Vagina (tissue), 2 donors: ENCODE results near the gene CDH6. TPM values are rescaled to one million over a fixed set of nuclear protein-coding genes. Genes with fewer than 3 reads are reported as not detected.

Experiments used
- DNase-seq, 2 donors: peaks; one replicate each; pipeline ENCODE4 v3.0.0-alpha.2; 2017; ENCODE audit errors: extremely low spot score in 2 of 2
- H3K27ac ChIP-seq: fragments of 200-600 bp; sonication (generic); one replicate; pipeline ENCODE4 v1.5.1; 2019
- H3K27me3 ChIP-seq: fragments of 200-600 bp; sonication (generic); one replicate; pipeline ENCODE4 v1.5.1; 2019
- H3K36me3 ChIP-seq, 2 donors: fragments of 200-600 bp; sonication (generic); one replicate each; pipeline ENCODE4 v1.5.1; 2017 to 2019
- H3K4me1 ChIP-seq: fragments of 200-600 bp; sonication (generic); one replicate; pipeline ENCODE4 v1.5.1; 2019
- H3K4me3 ChIP-seq, 2 donors: fragments of 200-600 bp; sonication (generic); 1 replicate in 1 of 2; 2 replicates in 1 of 2; pipeline ENCODE4 v1.5.1; 2016 to 2019
- H3K9me3 ChIP-seq: fragments of 200-600 bp; sonication (generic); one replicate; pipeline ENCODE4 v1.5.1; 2019
- CTCF ChIP-seq, 3 experiments: fragments of 450-650 bp in 2 of 3; fragments of 200-600 bp in 1 of 3; sonication (generic) in 1 of 3; IDR thresholded peaks; one replicate each; pipeline ENCODE4 v1.5.1; 2017 to 2019; ENCODE audit warnings: antibody characterized with exemption in 3 of 3, mild to moderate bottlenecking in 2 of 3, moderate library complexity in 2 of 3
- POLR2A ChIP-seq, 2 donors: fragments of 450-650 bp; IDR thresholded peaks; one replicate each; pipeline ENCODE4 v1.6.1; 2017; ENCODE audit warnings: antibody characterized with exemption in 2 of 2, mild to moderate bottlenecking in 2 of 2, moderate library complexity in 2 of 2
- POLR2AphosphoS5 ChIP-seq, 2 donors: sonication (generic); formaldehyde crosslinking; IDR thresholded peaks; one replicate each; pipeline ENCODE4 v1.9.0; 2017; ENCODE audit warnings: antibody characterized with exemption in 2 of 2, mild to moderate bottlenecking in 2 of 2, low read depth in 1 of 2; ENCODE audit not compliant: insufficient read depth in 1 of 2
- intact Hi-C: fragments of 100-400 bp; cut with DNase I; formaldehyde crosslinking; loops from one replicate; pipeline ENCODE4 v1.15.1; 2023
- total RNA-seq: library from RNA; depleted of rRNA; stranded (reverse); fragments of >200 nt; gene quantifications from one replicate; pipeline ENCODE4 v1.2.3, GENCODE V29; 2016

CDH6 gene
- total RNA-seq, 1 donor from 2014 or later = 5.2 TPM

GRCh38 chr5:31225118-31225517 is 31.6 kb downstream of the CDH6 start:
- intact Hi-C loops = no loop called here
- TF ChIP-seq CTCF (IDR thresholded peaks at IDR 0.05) (no peak), POLR2AphosphoS5 (IDR thresholded peaks at IDR 0.05; ENCODE audit: insufficient read depth in 1 of 2, low read depth in 1 of 2) (no peak), POLR2A (IDR thresholded peaks at IDR 0.05) (no peak)
- Histone ChIP-seq H3K4me3 (no peak overlapping the region), H3K27me3 (no peaks in the 10 kb centered on the region), H3K9me3 (no peaks in the 10 kb centered on the region), H3K36me3 (no peaks in the 10 kb centered on the region), H3K4me1 (no peaks in the 10 kb centered on the region), H3K27ac (no peak overlapping the region)
- no peak for DNase-seq

- Histone ChIP-seq H3K27me3 (no peaks in the 10 kb centered on the region), H3K27ac (no peak overlapping the region), H3K4me1 (no peaks in the 10 kb centered on the region), H3K36me3 (no peaks in the 10 kb centered on the region), H3K4me3 (no peak overlapping the region), H3K9me3 (no peaks in the 10 kb centered on the region)
- no peak for TF ChIP-seq POLR2A (IDR thresholded peaks at IDR 0.05)
- TF ChIP-seq POLR2AphosphoS5 (IDR thresholded peaks at IDR 0.05; ENCODE audit: insufficient read depth in 1 of 2, low read depth in 1 of 2) = no peak
- TF ChIP-seq CTCF (IDR thresholded peaks at IDR 0.05) = no peak
- no peak for DNase-seq
- intact Hi-C loops = no loop called here
Observed at GRCh38 chr5:31225613-31226012, 32.1 kb downstream of the CDH6 start.

GRCh38 chr5:31226651-31227050 is 33.2 kb downstream of the CDH6 start:
- Histone ChIP-seq H3K4me1 (no peaks in the 10 kb centered on the region), H3K4me3 (no peak overlapping the region), H3K27me3 (no peaks in the 10 kb centered on the region), H3K36me3 (no peaks in the 10 kb centered on the region), H3K9me3 (no peaks in the 10 kb centered on the region), H3K27ac (no peak overlapping the region)
- TF ChIP-seq CTCF (IDR thresholded peaks at IDR 0.05) (no peak), POLR2AphosphoS5 (IDR thresholded peaks at IDR 0.05; ENCODE audit: insufficient read depth in 1 of 2, low read depth in 1 of 2) (no peak), POLR2A (IDR thresholded peaks at IDR 0.05) (no peak)
- intact Hi-C loops = no loop called here
- DNase-seq = no peak

GRCh38 chr5:31229266-31229665 is 35.8 kb downstream of the CDH6 start:
- Histone ChIP-seq H3K4me1 (no peaks in the 10 kb centered on the region), H3K4me3 (no peak overlapping the region), H3K9me3 (no peaks in the 10 kb centered on the region), H3K27me3 (no peaks in the 10 kb centered on the region), H3K27ac (no peak overlapping the region), H3K36me3 (no peaks in the 10 kb centered on the region)
- DNase-seq = no peak
- intact Hi-C loops = no loop called here
- TF ChIP-seq POLR2A (IDR thresholded peaks at IDR 0.05) = no peak
- TF ChIP-seq POLR2AphosphoS5 (IDR thresholded peaks at IDR 0.05; ENCODE audit: insufficient read depth in 1 of 2, low read depth in 1 of 2) = no peak
- no peak for TF ChIP-seq CTCF (IDR thresholded peaks at IDR 0.05)

- intact Hi-C loops = no loop called here
- DNase-seq = no peak
- H3K4me1 ChIP-seq = no peaks in the 10 kb centered on the region
- TF ChIP-seq POLR2AphosphoS5 (IDR thresholded peaks at IDR 0.05; ENCODE audit: insufficient read depth in 1 of 2, low read depth in 1 of 2) = no peak
- TF ChIP-seq CTCF (IDR thresholded peaks at IDR 0.05) = no peak
- no peak for TF ChIP-seq POLR2A (IDR thresholded peaks at IDR 0.05)
- no peaks in the 10 kb centered on the region for H3K36me3 ChIP-seq
- no peak overlapping the region for H3K27ac ChIP-seq
- no peak overlapping the region for H3K4me3 ChIP-seq
- H3K9me3 ChIP-seq = no peaks in the 10 kb centered on the region
- no peaks in the 10 kb centered on the region for H3K27me3 ChIP-seq
Observed at GRCh38 chr5:31231177-31231838, 37.8 kb downstream of the CDH6 start.
